GM19397 (cell line): ENCODE data around the gene SLC44A5.

Source experiments
- ATAC-seq: cut with Tn5 transposase; IDR thresholded peaks from one replicate; pipeline ENCODE4 v1.9.1; 2021; ENCODE audit warnings: mild to moderate bottlenecking, moderate library complexity; ENCODE audit not compliant: unreplicated experiment

SLC44A5 gene

DNA sequence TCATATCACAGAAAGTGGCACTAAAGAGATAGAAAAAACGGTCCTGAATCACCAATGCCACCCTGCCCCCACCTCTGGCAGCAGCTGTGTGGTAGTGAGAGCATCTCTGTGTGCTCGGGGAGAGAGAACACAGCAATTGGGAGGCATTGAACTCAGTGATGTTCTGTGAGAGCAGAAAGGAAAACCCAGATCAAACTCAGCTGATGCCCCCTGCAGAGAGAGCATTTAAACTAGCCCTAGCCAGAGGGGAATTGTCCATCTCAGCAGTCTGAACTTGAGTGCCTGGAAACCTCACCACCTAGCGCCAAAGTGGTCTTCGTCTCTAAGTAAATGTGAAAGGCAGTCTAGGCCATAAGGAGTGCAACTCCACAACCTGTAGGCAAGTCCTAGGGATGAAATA, 21.3 kb downstream of the SLC44A5 start:
- ATAC-seq = no peak

DNA sequence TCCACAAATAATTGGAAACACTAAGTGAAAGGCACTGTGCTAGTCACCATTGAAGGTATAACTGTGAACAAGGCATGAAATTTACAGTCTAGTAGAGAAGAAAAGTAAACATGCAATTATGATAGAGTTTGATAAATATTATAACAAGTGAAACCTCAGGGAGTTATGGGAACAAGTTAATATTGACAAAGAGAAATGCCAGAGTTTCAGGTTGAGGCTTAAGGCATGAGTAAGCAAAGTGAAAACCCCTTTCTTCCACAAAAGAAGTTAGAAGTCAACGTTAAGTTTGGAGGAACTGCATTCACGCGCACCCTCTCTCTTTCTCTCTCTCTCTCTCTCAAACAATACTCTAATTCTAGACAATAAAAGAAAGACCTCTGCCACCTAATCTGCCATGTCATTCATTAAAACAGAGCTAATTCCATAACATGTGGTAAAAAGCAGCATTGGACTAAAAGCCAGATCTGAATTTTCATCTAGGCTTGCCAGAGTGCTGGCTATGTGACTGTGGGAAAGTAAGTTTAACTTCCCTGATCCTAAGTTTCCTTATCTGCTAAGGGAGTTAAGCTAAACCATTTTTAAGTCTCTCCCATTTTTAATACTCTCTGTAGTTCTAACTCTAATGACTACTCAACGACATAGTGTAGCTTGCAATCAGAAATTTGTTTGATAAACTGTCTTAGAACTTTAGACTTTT, 22.0 kb downstream of the SLC44A5 start:
- ATAC-seq = no peak

DNA sequence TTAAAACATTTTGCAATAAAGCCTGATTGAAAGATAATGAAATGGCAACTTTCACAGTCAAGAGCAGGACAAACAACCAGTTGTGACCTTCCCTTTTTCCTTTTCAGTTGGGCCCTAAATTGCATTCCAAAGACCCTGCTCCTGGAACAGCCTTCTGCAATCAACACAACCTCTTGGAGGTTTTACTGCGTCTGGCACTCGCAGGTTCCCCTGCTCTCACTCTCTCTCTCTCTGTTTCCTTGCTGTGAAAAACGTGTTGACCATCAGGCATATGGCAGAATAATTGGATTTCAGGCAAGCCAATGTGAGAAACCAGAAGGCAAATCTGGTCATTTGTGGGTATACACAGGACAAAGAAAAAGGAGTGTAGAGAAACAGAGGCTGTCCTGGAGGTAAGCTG, 23.2 kb downstream of the SLC44A5 start:
- no peak for ATAC-seq

DNA sequence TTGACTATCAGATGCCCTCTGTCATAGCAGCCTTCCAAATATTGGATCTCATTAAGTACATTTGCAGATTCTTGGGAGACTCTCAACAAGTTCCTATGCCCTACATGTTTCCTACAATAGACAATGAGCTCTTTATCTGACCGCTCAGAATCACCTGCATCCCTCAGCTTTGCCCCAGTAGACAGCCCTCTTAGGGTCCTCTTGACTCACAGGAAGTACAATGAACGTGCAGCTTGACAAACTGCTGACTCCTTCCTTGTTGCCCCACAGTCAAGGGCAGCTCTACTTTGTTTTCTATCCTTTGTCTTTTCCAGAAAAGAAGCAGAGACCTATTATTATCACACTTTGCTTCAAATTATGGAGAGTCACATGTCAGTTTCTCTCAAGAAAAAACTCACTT, 27.6 kb downstream of the SLC44A5 start:
- no peak for ATAC-seq

DNA sequence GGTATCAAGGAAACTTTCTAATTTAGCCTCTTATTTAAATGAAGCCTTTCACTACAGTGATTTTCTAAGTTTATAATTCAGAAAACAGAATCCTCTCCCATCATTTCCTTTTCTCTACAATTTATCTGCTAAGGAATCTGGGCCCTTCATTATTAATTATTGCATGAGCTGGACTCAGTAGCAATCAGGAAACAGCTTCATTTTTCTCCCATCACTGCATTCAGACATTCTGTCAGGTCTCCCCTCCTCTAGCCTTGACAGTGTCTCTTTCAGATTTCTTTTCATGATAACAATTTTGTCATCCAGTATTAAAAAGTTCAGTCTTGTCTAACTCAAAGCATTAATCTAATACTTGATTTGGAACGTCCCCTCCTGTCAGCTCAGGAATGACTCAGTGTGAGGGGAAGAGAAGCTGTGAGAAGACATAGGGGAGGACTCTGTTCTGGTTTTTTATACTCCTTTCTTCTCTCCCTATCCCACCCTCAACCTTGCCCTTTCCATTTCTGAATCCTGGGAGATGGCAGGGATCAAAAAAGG, 28.1 kb downstream of the SLC44A5 start:
- no peak for ATAC-seq

DNA sequence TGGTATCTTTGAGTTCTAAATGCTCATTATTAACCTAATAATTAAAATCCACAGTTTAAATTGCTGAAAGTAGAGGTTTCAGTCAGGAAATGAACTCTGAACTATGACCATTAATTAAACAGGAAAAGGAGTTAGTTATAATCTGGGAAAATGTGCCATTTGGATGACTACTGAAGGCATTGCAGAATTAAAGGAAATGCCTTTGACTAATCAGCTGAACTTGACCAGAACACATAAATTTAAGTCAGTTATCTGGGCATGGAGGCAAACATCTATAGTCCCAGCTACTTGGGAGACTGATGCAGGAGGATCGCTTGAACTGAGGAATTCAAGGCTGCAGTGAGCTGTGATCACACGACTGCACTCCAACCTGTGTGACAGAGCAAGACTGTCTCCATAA, 31.9 kb downstream of the SLC44A5 start:
- ATAC-seq = no peak

DNA sequence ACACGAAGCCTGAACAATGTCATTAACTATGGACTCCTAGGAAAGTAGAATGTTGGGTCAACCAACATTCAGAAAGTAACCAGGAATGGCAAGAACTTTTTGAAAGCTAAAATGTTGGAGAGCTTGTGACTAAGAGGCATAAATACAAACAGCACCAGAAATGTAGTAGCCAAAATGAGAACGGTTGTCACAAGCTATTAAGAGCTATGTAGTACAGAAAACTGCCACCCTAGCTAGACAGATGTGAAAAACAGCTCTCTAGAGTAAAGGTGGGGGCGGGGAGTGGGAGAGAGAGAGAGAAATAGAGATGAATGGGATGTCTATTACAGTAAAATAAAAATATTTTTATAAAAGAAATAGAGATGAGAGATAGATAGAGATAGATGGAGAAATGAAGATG, 35.1 kb downstream of the SLC44A5 start:
- ATAC-seq = no peak

DNA sequence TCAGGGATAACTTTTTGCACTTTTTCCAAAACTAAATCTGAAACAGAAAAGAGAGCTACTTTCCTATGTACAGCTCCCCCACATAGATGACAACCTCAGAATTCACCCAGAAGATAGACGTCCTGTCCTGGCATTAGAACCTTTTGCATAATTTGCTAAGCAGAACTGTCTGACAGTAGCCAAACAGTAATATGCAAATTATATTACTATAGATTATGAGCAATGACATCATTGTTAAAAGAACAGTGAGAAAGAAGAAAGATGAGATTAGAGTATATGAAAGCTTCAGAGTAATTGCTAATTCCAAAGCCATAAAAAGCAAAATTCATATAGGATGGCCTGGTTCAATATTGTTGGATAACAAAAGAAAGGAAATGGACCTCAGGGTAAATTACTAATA, 43.7 kb downstream of the SLC44A5 start:
- no peak for ATAC-seq

DNA sequence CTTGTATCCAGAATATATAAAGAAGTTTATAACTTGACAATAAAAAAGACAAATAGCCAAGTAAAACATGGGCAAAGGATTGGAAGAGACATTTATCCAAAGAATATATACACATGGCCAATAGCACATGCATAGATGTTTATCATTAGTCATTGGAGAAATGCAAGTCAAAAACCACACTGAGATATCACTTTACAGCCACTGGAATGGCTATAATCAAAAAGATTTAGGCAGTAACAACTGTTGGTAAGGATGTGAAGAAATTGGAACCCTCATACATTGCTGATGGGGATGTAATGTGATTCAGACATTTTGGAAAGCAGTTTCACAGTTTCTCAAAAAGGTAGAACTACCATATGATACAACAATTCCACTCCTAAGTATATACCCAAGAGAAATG, 51.1 kb downstream of the SLC44A5 start:
- no peak for ATAC-seq

DNA sequence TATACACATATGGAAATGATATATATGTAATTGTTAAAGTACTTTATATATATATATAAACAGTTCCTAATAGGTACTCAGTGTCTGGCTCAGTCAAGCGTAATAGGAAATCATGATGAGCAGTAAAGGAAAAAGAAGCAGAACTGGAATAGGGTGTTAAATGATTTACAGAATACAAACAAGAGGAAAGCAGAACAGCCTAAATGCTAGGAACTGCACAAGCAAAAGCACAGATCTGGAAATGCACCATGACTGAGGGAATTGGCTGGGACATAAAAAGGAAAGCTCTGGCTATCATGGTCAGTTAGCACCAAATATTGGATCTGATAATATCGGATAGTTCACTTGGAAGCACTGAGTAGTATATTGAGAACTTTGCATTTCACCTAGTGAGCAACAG, 51.8 kb downstream of the SLC44A5 start:
- no peak for ATAC-seq

DNA sequence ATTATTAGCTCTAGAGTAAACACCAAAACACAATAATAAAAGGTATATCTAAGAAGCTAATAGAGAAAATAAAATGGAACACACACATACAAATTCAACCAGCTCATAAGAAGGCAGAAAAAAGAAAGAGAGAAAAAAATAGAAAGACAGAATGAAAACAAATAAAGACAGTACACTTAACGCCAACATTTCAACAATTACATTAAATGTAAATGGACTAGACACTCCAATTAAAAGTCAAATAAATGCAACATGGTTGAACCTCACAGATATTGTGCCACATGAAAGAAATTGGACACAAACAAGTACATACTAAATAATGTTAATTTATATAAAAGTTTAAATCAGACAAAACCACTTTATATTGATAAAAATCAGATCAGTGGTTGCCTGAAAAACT, 56.0 kb downstream of the SLC44A5 start:
- no peak for ATAC-seq

DNA sequence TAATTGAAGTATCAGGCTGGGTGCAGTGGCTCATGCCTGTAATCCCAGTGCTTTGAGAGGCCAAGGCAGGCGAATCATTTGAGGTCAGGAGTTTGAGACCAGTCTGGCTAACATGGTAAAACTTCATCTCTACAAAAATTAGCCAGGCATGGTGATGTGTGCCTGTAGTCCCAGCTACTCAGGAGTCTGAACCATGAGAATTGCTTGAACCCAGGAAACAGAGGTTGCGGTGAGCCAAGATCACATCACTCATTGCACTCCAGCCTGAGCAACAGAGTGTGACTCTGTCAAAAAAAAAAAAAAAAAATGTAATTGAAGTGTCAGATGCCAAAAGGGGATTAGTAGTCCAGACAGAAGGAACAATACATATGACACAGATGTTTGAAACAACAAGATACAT, 56.7 kb downstream of the SLC44A5 start:
- no peak for ATAC-seq

DNA sequence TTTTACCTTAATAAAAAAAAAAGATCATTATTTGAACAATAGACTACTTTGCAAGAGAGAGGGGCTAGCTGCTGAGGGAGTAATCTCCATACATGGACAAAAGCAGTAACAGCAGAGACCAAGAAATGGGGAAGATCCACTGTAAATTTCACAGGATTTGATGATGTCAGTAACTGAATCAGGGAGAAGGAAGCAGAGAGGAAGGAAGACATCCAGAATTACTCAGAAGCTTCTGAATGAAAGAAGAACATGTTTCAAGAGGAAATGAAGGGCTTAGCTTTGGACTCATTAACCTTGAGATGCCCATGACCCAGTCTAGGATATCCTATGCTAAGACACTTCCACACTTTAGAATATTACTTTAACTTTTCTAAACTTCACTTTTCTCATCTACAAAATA, 60.4 kb downstream of the SLC44A5 start:
- ATAC-seq = no peak

DNA sequence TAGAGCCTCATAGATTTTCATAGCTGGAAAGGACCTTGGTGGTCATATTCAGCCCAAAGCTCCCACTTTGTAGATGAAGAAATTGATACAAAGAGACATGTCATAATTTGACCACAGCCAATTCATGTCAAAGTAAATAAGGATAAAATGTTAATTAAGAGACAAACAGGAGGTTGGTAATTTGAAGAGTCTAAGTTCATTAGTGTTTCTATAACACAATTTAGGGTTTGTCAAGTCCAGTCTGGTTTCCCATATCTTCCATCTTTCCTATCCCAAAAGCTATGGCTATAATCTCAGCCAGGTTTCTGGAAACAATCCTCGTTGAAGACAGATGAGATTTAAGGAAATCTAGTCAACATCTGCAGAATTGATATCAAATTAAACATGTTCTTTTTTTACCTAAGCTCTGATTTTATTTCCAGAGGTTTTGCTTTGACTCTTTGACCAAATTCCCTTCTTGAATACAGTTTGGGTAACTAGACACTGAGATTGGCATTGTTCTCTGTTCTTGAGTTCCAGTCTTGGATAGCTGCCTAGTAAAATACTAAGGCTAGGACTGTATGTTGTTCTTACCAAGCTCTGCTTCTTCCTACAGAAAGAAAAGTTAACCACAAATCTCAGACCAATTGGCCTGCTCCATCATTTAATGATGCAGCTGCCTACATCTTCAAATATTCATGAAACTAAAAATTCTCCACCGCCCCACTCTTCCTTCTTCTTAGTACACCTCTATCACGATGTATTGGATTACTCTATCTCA, 62.0 kb downstream of the SLC44A5 start:
- no peak for ATAC-seq

DNA sequence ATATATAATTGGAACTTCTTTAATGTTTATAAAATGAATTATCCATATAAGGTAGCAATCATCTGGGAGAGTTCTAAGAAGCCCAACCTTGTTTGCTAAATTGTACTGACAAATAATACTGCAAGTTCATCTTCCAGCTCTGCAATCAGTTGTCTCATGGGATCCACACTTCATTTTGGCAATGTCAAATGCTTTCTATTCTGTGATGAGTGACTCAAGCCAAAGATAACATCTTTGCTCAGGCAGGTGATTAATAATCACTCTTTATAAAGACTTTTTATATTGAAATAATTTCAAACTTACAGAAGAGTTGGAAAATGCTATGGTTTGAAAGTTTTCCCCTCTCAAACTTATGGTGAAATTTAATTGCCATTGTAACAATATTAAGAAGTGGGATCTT, 67.2 kb downstream of the SLC44A5 start:
- no peak for ATAC-seq

DNA sequence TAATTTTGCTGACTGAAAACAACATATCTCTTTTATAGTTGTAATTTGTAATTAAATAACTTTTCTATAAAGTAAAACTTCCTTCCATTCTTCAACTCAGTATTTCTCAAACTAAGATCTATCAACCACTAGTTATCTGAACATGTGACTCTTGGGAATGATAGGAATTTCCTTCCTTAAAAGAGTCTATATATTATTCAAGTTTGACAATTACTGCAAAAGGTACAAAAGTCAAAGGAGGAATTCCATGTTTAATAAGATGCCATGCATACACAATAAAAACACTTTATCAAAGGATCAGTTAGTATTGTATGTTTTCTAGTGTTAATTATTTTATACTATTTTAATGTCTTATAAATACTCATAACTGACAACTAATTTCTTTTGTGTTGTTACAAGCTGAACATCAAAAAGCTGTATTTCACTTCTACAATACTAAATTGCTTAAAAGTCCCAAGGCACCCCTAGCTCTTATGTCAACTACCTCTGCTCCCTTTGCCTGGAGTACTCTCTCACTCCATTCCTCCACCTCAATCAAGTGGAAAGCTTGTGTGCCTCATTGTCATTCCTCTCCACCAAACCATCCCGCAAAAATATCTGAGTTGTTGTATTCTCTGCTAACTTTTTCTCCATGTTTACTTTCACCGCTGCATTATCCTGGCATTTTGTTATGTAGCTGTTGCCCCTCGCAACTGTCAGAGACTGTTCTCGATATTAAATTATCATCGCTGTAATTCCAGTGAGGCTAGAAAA, 67.9 kb downstream of the SLC44A5 start:
- no peak for ATAC-seq

DNA sequence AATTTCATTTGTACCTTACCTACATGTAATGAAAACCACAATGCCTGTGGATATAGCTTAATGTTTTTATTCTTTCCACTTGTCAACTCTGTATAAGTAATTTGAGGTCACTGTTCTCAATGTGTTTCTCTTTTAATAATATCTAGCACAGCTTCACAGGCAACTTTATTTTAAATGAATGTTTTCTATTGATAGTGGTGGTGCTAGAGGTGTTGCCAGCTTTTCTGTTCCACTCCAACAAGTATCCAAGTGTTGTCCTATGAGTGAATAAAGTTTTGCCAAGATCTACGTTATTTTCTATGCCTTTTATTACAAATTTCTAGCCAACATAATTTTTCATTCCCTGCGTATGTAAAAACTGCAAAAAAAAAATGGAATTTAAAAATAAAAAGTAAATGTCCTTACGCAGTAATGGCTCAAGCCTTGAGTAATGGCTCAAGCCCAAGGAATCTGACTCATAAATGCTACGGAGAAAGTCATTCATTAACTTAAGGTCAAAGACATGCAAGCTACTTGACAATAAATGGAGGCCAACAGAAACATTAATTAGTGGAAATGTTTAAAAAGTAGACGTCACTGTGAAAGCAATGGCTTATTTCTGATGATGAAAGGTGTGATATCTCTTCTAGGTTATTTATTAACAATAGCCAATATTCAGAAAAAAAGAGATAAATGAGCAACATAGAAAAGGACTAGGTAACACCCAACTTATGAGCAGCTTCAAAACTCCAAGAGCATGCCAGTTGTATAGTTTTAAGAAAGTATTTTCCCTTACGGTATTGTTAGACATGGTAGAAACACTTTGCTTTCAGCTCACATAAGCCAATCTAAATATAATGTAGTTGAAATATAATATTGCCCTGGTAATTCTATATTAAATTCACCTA, 71.4 kb downstream of the SLC44A5 start:
- ATAC-seq = no peak

DNA sequence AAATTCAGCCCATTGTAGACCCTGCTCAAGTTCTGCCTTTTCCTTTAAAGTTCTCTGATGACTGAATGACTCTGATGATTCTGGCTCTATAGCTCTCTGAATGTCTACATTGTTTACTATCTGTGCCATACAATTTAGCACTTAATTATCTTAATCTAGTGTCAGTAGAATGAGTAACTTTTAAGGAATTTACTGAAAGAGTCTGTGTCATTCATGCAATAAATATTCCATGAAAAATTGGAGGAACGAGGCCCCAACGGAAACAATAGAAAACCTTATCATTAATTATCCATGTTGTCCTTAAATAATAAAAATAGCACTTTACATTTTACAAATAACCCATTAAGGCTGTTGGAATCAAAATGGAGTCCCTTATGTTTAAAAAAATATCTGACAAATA, 77.8 kb downstream of the SLC44A5 start:
- ATAC-seq = no peak

DNA sequence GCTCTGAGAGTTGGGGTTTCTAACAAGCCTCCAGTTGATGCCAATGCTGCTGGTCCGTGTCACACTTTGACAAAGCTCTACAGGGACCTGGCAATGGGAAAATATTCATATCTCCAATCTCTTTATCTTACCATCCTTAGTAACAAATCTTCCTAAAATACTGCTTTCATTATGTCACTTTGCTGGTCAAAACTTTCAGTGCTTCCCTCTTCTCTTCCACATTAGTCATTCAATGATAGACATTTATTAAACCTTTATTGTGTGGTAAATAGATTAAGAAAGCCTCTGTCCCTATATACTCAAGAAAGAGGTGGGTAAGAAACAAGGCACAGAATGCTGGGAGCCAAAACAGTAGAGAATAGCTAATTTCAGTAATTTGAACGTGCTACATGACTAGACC, 79.3 kb downstream of the SLC44A5 start:
- ATAC-seq = no peak

DNA sequence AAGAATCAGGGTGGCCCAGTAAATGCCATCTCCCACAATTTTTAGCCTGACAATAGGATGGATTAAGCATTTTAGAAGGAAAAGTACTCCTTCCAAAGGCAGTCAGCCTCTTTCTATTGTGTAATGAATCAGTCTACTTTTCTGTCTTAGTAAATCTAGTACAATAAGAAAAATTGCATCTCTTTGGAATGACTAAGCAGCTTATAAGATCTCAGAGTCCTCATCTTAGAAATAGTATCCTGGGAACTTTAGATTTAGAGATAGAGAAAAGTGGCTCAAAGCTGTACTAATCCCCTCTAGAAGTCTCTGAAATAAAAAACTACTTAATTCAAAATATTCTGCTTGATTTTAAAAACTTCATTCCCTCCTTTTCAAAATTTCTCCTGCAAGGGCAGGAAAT, 81.4 kb downstream of the SLC44A5 start:
- ATAC-seq = no peak

DNA sequence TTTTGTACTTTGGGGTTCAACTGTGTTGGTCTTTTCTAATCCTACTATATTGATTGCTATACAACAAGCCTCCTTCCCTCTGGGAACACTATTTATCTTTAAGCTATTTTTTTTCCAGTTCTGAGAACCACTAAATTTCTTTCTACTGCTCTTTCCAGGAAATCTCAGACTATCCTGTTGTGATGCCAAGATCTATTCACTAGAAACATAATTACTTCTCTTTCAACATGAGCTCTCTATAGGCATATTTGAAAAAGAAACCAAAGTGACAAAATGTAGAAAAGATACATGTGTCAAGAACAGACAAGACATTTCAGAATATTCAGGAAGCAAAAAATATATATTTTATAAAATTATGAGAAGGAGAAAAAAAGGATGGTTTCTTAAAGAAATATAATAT, 82.9 kb downstream of the SLC44A5 start:
- no peak for ATAC-seq
